B cell (primary cell): Measurements from ENCODE around the gene ABL1. TPM values are rescaled to one million over a fixed set of nuclear protein-coding genes. Genes with fewer than 3 reads are reported as not detected.

Source experiments
- ATAC-seq: fragments of 200-7000 bp; cut with Tn5 transposase; one replicate; pipeline ENCODE4 v1.10.0; 2021; ENCODE audit warnings: low read depth, mild to moderate bottlenecking, moderate number of reproducible peaks, moderate library complexity
- CTCF ChIA-PET: fragments of 350-600 bp; sonication (Branson Sonifier 250); formaldehyde crosslinking; loops from one replicate; lab custom pipeline; 2021; ENCODE audit warnings: antibody characterized with exemption, inconsistent platforms; lab: Charles Lee
- POLR2A ChIA-PET: fragments of 350-600 bp; sonication (Branson Sonifier 250); formaldehyde crosslinking; loops from one replicate; lab custom pipeline; 2021; ENCODE audit warnings: antibody characterized with exemption; lab: Charles Lee
- DNase-seq: peaks from one replicate; pipeline ENCODE4 v3.0.0; 2013
- H2AFZ ChIP-seq: 2 replicates; pipeline ENCODE4 v1.6.1; 2012; ENCODE audit warnings: mild to moderate bottlenecking, low read depth, low read length; ENCODE audit not compliant: insufficient read depth, poor library complexity, severe bottlenecking
- H3K27ac ChIP-seq, 2 donors: 1 replicate in 1 of 2; 2 replicates in 1 of 2; pipeline ENCODE4 v1.5.1; 2012 to 2013; ENCODE audit warnings: low read length in 2 of 2, mild to moderate bottlenecking in 2 of 2, moderate library complexity in 1 of 2
- H3K27me3 ChIP-seq, 4 experiments: fragments of 200-600 bp in 1 of 4; sonication (generic) in 1 of 4; replicated peaks in 1 of 4; 1 replicate in 2 of 4; 2 replicates in 2 of 4; pipeline versions ENCODE4 v1.6.1 to v1.7.0; 2013 to 2016; ENCODE audit warnings: low read length in 3 of 4, mild to moderate bottlenecking in 2 of 4, mixed read lengths in 1 of 4, moderate library complexity in 1 of 4; ENCODE audit not compliant: insufficient read depth in 4 of 4, control insufficient read depth in 3 of 4; ENCODE audit errors: control extremely low read depth in 1 of 4
- H3K36me3 ChIP-seq, 2 experiments: replicated peaks in 1 of 2; 1 replicate in 1 of 2; 2 replicates in 1 of 2; pipeline versions ENCODE4 v1.6.1 to v1.7.1; 2013; ENCODE audit warnings: low read length in 1 of 2; ENCODE audit not compliant: insufficient read depth in 2 of 2, control insufficient read depth in 1 of 2; ENCODE audit errors: control extremely low read depth in 1 of 2, extremely low read depth in 1 of 2
- H3K4me1 ChIP-seq, 2 donors: fragments of 200-600 bp in 1 of 2; sonication (generic) in 1 of 2; 1 replicate in 1 of 2; 2 replicates in 1 of 2; pipeline versions ENCODE4 v1.5.1 to v1.6.1; 2013 to 2017; ENCODE audit warnings: low read length in 2 of 2; ENCODE audit not compliant: control insufficient read depth in 2 of 2, insufficient read depth in 2 of 2
- H3K4me2 ChIP-seq: replicated peaks from 2 replicates; pipeline ENCODE3; 2012; ENCODE audit warnings: mild to moderate bottlenecking, low read depth, low read length; ENCODE audit not compliant: poor library complexity, severe bottlenecking
- H3K4me3 ChIP-seq, 5 experiments: fragments of 200-600 bp in 1 of 5; sonication (generic) in 1 of 5; 1 replicate in 3 of 5; 2 replicates in 2 of 5; pipeline versions ENCODE4 v1.5.1 to v1.7.0; 2011 to 2016; ENCODE audit warnings: low read length in 4 of 5, mild to moderate bottlenecking in 4 of 5, low read depth in 2 of 5, control low read depth in 1 of 5, moderate library complexity in 1 of 5; ENCODE audit not compliant: insufficient read depth in 1 of 5; ENCODE audit errors: control extremely low read depth in 1 of 5, extremely low read depth in 1 of 5
- H3K79me2 ChIP-seq: fragments of 200-600 bp; sonication (generic); one replicate; pipeline ENCODE4 v1.6.0; 2016; ENCODE audit warnings: low read length; ENCODE audit not compliant: control insufficient read depth, insufficient read depth
- H3K9ac ChIP-seq: fragments of 200-600 bp; sonication (generic); 2 replicates; pipeline ENCODE4 v1.6.1; 2017; ENCODE audit warnings: mild to moderate bottlenecking, low read length, moderate library complexity
- H3K9me3 ChIP-seq, 3 donors: one replicate each; pipeline versions ENCODE4 v1.6.1 to v1.7.1; 2013; ENCODE audit warnings: low read length in 2 of 3; ENCODE audit not compliant: control insufficient read depth in 2 of 3, insufficient read depth in 1 of 3; ENCODE audit errors: control extremely low read depth in 1 of 3
- H4K20me1 ChIP-seq: 2 replicates; pipeline ENCODE4 v1.6.0; 2012; ENCODE audit warnings: mild to moderate bottlenecking, low read length; ENCODE audit not compliant: insufficient read depth, control insufficient read depth, poor library complexity, severe bottlenecking
- H3K27ac Mint-ChIP-seq: one replicate; pipeline ENCODE4 v1.8.0; 2021; ENCODE audit warnings: mixed read lengths
- H3K27me3 Mint-ChIP-seq: one replicate; pipeline ENCODE4 v1.8.0; 2021; ENCODE audit warnings: mixed read lengths
- H3K4me1 Mint-ChIP-seq: one replicate; pipeline ENCODE4 v1.8.0; 2021; ENCODE audit warnings: mixed read lengths
- H3K4me3 Mint-ChIP-seq: one replicate; pipeline ENCODE4 v1.8.0; 2021; ENCODE audit warnings: mixed read lengths
- H3K9me3 Mint-ChIP-seq: one replicate; pipeline ENCODE4 v1.8.0; 2022; ENCODE audit warnings: mixed read lengths; ENCODE audit not compliant: insufficient read depth
- EZH2 ChIP-seq: IDR thresholded peaks from 2 replicates; pipeline ENCODE4 v1.6.1; 2012; ENCODE audit warnings: borderline replicate concordance, low read depth, mild to moderate bottlenecking, moderate library complexity, low read length; ENCODE audit not compliant: insufficient read depth, poor library complexity, severe bottlenecking
- WGBS: methylation state at CpG from one replicate; pipeline ENCODE4 v1.1.5; 2013; ENCODE audit warnings: missing lambda C conversion rate; ENCODE audit not compliant: insufficient coverage; 5-methylcytosine and 5-hydroxymethylcytosine counted together
- intact Hi-C: fragments of 100-400 bp; cut with micrococcal nuclease; formaldehyde crosslinking; loops from one replicate; pipeline ENCODE4 v1.10.0; 2022
- polyA plus RNA-seq: library from polyadenylated mRNA; depleted of rRNA; stranded (reverse); fragments of >200 nt; gene quantifications from 2 replicates; pipeline ENCODE4 v1.2.3, GENCODE V29; 2012
- total RNA-seq, 2 donors: library from RNA; stranded (reverse); fragments of 120-200 nt in 1 of 2; gene quantifications; 1 replicate in 1 of 2; 2 replicates in 1 of 2; pipeline versions ENCODE4 v1.2.3 to v1.2.4, GENCODE V29; 2013 to 2022
- TF ChIP-seq, protein P1 (sequence below): fragments of 200-600 bp; IDR thresholded peaks from one replicate; pipeline ENCODE4 v1.8.0; 2022; ENCODE audit warnings: antibody characterized with exemption, mild to moderate bottlenecking

The ABL1 gene
- total and polyA plus RNA-seq, 2 donors (not counting 1 experiment from before 2014, with no cell fraction given) = 11.9 to 46.0 TPM

DNA sequence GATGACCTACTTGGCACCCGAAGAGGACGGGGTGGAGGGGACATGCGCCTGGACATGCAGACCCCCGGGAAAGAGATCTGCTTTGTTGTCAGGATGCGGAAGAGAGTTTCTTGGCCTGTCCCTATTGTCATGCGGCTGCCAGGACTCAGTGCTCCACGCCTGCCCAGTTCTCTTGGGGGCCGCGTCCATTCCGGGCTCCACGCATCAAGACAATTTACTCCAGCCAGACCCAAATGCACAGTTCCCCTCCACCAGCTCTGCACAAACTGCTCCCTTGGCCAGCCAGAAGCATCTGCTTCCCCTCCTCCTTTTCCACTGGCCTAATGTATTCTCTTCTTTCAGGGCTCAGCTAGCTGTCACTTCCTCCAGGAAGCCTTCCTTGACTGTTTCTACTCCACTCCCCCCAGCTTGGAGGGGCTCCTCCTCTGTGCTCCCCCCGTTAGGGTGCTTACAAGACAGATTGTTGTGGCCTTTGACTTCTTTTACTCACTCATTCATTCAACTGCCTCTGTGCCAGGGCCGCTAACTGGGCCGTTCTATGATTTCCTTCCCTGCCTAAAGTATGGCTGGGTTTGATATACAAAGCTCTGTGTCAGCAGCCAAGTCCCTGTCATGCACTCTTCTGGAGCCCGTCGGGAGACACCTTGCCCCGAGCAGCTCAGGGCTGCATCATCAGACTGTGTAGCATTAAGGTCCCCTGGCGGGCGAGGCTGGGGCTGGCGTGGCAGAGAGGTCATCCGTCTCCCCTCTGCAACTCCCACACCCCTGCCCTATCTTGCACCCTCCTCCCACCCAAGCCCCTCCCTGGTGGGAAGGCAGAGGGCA lies 97.4 kb downstream of the ABL1 start:
- H3K4me3 ChIP-seq = no peak overlapping the region
- no peak for TF ChIP-seq EZH2
- TF ChIP-seq, protein P1, sequence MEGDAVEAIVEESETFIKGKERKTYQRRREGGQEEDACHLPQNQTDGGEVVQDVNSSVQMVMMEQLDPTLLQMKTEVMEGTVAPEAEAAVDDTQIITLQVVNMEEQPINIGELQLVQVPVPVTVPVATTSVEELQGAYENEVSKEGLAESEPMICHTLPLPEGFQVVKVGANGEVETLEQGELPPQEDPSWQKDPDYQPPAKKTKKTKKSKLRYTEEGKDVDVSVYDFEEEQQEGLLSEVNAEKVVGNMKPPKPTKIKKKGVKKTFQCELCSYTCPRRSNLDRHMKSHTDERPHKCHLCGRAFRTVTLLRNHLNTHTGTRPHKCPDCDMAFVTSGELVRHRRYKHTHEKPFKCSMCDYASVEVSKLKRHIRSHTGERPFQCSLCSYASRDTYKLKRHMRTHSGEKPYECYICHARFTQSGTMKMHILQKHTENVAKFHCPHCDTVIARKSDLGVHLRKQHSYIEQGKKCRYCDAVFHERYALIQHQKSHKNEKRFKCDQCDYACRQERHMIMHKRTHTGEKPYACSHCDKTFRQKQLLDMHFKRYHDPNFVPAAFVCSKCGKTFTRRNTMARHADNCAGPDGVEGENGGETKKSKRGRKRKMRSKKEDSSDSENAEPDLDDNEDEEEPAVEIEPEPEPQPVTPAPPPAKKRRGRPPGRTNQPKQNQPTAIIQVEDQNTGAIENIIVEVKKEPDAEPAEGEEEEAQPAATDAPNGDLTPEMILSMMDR = no peak
- DNase-seq (no peak), ATAC-seq (no peak)
- POLR2A ChIA-PET = no interaction called here
- Mint-ChIP-seq H3K9me3 (no peaks in the 10 kb centered on the region), H3K27me3 (peaks cover 49% of the 10 kb centered on the region), H3K4me3 (no peak overlapping the region), H3K27ac (peak overlapping the region; percentile 43), H3K4me1 (peaks cover 21% of the 10 kb centered on the region)
- peaks cover 0 to 3% (median 0%) of the 10 kb centered on the region in 3 donors for H3K9me3 ChIP-seq
- H3K4me1 ChIP-seq = peaks cover under 1 to 5% of the 10 kb centered on the region in 2 donors
- no peak overlapping the region for H3K4me2 ChIP-seq
- intact Hi-C loops = no loop called here
- CTCF ChIA-PET = interaction anchor here (1.6 kb wide), 1 partner anchor 114 kb away, joined by 5 read pairs; no protein-coding TSS in a partner anchor
- no peak overlapping the region for H3K27ac ChIP-seq
- H3K27me3 ChIP-seq = peaks cover 0 to 50% (median 26%) of the 10 kb centered on the region in 4 experiments
- H3K9ac ChIP-seq = no peak overlapping the region
- H3K79me2 ChIP-seq = no peaks in the 10 kb centered on the region
- 62% methylated on average over 18 of the region's 21 CpGs for WGBS
- no peaks in the 10 kb centered on the region for H3K36me3 ChIP-seq
- no peak overlapping the region for H2AFZ ChIP-seq
- H4K20me1 ChIP-seq = no peaks in the 10 kb centered on the region
